ENCODE data around the gene ABI2. TPM values are rescaled to one million over a fixed set of nuclear protein-coding genes. Genes with fewer than 3 reads are reported as not detected.

ABI2 gene
- total RNA-seq, 1 donor from 2014 or later: 161 TPM

DNA sequence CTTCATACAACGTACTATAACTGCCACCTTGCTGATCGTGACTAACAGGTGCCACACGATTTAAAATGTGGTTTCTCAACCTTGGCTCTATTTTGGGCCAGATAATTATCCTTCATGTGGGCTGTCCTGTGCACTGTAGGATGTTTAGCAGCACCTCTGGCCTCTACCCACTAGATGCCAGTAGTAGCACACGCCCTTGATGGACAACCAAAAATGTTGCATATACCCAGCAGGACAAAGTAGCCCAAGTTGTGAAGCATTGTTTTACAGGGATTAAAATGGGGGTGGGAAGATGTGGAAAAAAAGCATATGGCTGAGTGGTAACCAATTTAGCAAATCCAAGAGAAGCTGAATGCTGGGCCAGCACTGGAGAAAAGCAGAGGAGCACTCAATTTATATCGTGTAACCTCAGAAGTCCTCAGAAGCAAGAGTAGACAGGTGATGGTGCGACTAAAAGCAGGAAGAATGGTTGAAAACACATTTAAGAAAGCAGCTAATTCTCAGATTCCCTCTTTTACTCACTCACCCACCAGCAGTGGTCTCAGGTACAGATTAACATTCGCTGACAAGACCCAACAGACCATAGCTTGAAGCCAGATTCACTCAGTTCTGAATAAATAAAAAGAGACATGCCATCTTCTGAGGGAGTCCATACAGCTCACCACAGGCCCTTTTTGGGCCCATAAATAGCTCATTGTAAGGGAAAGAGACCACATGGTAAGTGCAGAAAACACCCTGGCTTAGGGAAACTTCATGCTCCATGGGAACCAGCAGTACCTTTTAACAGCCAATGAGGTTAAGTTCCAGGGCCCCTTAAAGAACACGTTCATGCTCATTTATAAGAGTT lies 156.3 kb downstream of the ABI2 start:
- no peaks in the 10 kb centered on the region for H3K79me2 ChIP-seq (ENCODE audit: low read depth)
- H4K20me1 ChIP-seq (ENCODE audit: low read depth): no peaks in the 10 kb centered on the region
- peak; percentile 50 for DNase-seq (ENCODE audit: low spot score)
- no peaks in the 10 kb centered on the region for H3K36me3 ChIP-seq
- TF ChIP-seq EZH2phosphoT487 (IDR thresholded peaks at IDR 0.05): no peak
- TF ChIP-seq EZH2 (IDR thresholded peaks at IDR 0.05): no peak
- TF ChIP-seq, protein P1, sequence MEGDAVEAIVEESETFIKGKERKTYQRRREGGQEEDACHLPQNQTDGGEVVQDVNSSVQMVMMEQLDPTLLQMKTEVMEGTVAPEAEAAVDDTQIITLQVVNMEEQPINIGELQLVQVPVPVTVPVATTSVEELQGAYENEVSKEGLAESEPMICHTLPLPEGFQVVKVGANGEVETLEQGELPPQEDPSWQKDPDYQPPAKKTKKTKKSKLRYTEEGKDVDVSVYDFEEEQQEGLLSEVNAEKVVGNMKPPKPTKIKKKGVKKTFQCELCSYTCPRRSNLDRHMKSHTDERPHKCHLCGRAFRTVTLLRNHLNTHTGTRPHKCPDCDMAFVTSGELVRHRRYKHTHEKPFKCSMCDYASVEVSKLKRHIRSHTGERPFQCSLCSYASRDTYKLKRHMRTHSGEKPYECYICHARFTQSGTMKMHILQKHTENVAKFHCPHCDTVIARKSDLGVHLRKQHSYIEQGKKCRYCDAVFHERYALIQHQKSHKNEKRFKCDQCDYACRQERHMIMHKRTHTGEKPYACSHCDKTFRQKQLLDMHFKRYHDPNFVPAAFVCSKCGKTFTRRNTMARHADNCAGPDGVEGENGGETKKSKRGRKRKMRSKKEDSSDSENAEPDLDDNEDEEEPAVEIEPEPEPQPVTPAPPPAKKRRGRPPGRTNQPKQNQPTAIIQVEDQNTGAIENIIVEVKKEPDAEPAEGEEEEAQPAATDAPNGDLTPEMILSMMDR (IDR thresholded peaks at IDR 0.05): peak; percentile 64
- H3K9me3 Mint-ChIP-seq: no peaks in the 10 kb centered on the region
- H3K36me3 Mint-ChIP-seq: peaks cover 20% of the 10 kb centered on the region
- peaks cover 6% of the 10 kb centered on the region for H3K4me1 ChIP-seq
- H3K27ac ChIP-seq: no peak overlapping the region
- H3K9me3 ChIP-seq (ENCODE audit: low read depth): no peaks in the 10 kb centered on the region
- peaks cover 6% of the 10 kb centered on the region for H3K4me1 Mint-ChIP-seq
- no peak overlapping the region for H3K4me2 ChIP-seq
- no peak overlapping the region for H2AFZ ChIP-seq (replicated peaks)
- no peak overlapping the region for H3K4me3 ChIP-seq
- no peak overlapping the region for H3K4me3 Mint-ChIP-seq
- no peaks in the 10 kb centered on the region for H3K27me3 Mint-ChIP-seq (ENCODE audit: insufficient read depth, low read depth)
- H3K9ac ChIP-seq: no peak overlapping the region
- no peaks in the 10 kb centered on the region for H3K27me3 ChIP-seq
- H3F3A ChIP-seq (ENCODE audit: low read depth): peaks cover 10% of the 10 kb centered on the region
- H3K27ac Mint-ChIP-seq: no peak overlapping the region

DNA sequence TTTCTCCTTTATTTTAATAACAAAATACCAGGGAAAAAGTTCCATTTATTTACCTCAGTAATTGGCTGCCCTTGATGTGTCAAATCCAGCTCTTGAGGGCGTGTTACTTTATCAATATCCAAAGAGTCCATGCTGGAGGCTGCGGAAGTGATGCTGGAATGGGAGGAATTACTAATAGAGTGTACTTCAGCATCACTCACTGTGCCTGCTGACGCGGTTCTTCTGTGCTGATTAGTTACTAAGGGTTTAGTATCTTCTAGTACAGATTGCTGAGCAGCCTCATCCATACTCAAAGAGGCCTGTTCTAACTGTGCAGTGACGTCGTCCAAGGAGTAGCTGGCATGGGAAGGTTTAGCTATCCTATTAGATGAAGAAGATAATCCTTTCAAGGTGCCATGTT lies 161.3 kb downstream of the ABI2 start:
- no peak overlapping the region for H3K9ac ChIP-seq
- Mint-ChIP-seq H3K4me3 (no peak overlapping the region), H3K36me3 (peaks cover 22% of the 10 kb centered on the region), H3K9me3 (no peaks in the 10 kb centered on the region), H3K27me3 (ENCODE audit: insufficient read depth, low read depth) (no peaks in the 10 kb centered on the region), H3K4me1 (peaks cover 15% of the 10 kb centered on the region), H3K27ac (no peak overlapping the region)
- H3K4me2 ChIP-seq: no peak overlapping the region
- no peak overlapping the region for H3K27ac ChIP-seq
- H3K4me1 ChIP-seq: peaks cover 4% of the 10 kb centered on the region
- H2AFZ ChIP-seq (replicated peaks): no peak overlapping the region
- peaks cover 4% of the 10 kb centered on the region for H3K36me3 ChIP-seq
- H3K79me2 ChIP-seq (ENCODE audit: low read depth): no peaks in the 10 kb centered on the region
- peaks cover 5% of the 10 kb centered on the region for H3F3A ChIP-seq (ENCODE audit: low read depth)
- H3K9me3 ChIP-seq (ENCODE audit: low read depth): no peaks in the 10 kb centered on the region
- DNase-seq (ENCODE audit: low spot score): no peak
- TF ChIP-seq EZH2 (IDR thresholded peaks at IDR 0.05): no peak
- TF ChIP-seq EZH2phosphoT487 (IDR thresholded peaks at IDR 0.05): no peak
- TF ChIP-seq, protein P1 (IDR thresholded peaks at IDR 0.05): no peak
- H3K4me3 ChIP-seq: no peak overlapping the region
- no peaks in the 10 kb centered on the region for H3K27me3 ChIP-seq
- H4K20me1 ChIP-seq (ENCODE audit: low read depth): no peaks in the 10 kb centered on the region

DNA sequence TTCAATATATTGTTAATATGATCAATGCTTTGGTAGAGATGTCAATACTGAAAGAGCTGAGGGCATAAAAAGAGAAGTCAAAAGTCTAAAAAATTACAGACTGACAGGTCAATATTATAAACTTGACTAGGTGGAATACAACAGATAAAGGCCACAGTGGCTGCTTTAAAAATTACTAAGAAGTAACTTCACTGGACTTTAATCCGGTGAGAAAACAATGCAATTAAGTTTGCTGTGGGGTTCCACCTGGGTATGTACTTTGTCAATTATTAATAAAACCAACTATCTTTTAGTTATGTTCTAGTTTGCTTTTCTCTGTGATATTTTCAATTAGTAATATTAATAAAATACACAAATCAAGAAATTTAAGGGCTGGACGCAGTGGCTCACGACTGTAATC lies 162.2 kb downstream of the ABI2 start:
- no peaks in the 10 kb centered on the region for H4K20me1 ChIP-seq (ENCODE audit: low read depth)
- no peak overlapping the region for H3K4me3 Mint-ChIP-seq
- H3K27ac ChIP-seq: no peak overlapping the region
- H3K4me1 ChIP-seq: no peaks in the 10 kb centered on the region
- DNase-seq (ENCODE audit: low spot score): no peak
- no peaks in the 10 kb centered on the region for H3K9me3 ChIP-seq (ENCODE audit: low read depth)
- peaks cover 4% of the 10 kb centered on the region for H3K36me3 ChIP-seq
- H3F3A ChIP-seq (ENCODE audit: low read depth): no peaks in the 10 kb centered on the region
- no peaks in the 10 kb centered on the region for H3K9me3 Mint-ChIP-seq
- no peak overlapping the region for H3K9ac ChIP-seq
- no peaks in the 10 kb centered on the region for H3K27me3 Mint-ChIP-seq (ENCODE audit: insufficient read depth, low read depth)
- no peaks in the 10 kb centered on the region for H3K79me2 ChIP-seq (ENCODE audit: low read depth)
- H3K27me3 ChIP-seq: no peaks in the 10 kb centered on the region
- TF ChIP-seq EZH2phosphoT487 (IDR thresholded peaks at IDR 0.05) (no peak), EZH2 (IDR thresholded peaks at IDR 0.05) (no peak)
- TF ChIP-seq, protein P1 (IDR thresholded peaks at IDR 0.05): no peak
- no peak overlapping the region for H3K4me3 ChIP-seq
- H3K36me3 Mint-ChIP-seq: peaks cover 27% of the 10 kb centered on the region
- no peak overlapping the region for H3K27ac Mint-ChIP-seq
- peaks cover 12% of the 10 kb centered on the region for H3K4me1 Mint-ChIP-seq
- H2AFZ ChIP-seq (replicated peaks): no peak overlapping the region
- no peak overlapping the region for H3K4me2 ChIP-seq

Measured in neural progenitor cell (in vitro differentiated cells).